C4-2B (cell line): Measurements from ENCODE around the gene VDAC1.
"Not testable (repeated sequence)": the region's sequence is repeated elsewhere in the genome, so short reads cannot be mapped to it uniquely, and the experiment has no call there.

Source experiments
- CTCF ChIP-seq: fragments of 450-650 bp; conservative IDR thresholded peaks from 2 replicates; pipeline ENCODE4 v1.5.1; 2017; ENCODE audit warnings: mild to moderate bottlenecking
- ZFX ChIP-seq: fragments of 450-650 bp; IDR thresholded peaks from 2 replicates; pipeline ENCODE4 v1.6.1; 2017

DNA sequence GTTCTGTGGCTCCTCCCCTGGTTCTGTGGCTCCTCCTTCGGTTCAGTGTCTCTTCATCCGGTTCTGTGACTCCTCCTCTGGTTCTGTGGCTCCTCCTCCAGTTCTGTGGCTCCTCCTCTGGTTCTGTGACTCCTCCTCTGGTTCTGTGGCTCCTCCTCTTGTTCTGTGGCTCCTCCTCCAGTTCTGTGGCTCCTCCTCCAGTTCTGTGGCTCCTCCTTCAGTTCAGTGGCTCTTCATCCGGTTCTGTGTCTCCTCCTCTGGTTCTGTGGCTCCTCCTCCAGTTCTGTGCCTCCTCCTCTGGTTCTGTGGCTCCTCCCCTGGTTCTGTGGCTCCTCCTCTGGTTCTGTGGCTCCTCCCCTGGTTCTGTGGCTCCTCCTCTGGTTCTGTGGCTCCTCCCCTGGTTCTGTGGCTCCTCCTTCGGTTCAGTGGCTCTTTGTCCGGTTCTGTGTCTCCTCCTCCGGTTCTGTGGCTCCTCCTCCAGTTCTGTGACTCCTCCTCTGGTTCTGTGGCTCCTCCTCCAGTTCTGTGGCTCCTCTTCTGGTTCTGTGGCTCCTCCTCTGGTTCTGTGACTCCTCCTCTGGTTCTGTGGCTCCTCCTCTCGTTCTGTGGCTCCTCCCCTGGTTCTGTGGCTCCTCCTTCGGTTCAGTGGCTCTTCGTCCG, 68.7 kb downstream of the VDAC1 start:
- not testable (repeated sequence) for TF ChIP-seq CTCF, ZFX
